ENCODE measurements around the gene ENTPD5.

ENTPD5 gene

GRCh38 chr14:73961192-73961591 is 57.9 kb downstream of the ENTPD5 start:
- Histone ChIP-seq H2AFZ (ENCODE audit: low read length) (no peak overlapping the region), H3F3A (ENCODE audit: insufficient read depth, low read length) (no peaks in the 10 kb centered on the region), H3K4me2 (ENCODE audit: low read length) (no peak overlapping the region), H3K27me3 (ENCODE audit: insufficient read depth, low read length) (no peaks in the 10 kb centered on the region), H3K9me2 (ENCODE audit: low read depth, low read length) (no peaks in the 10 kb centered on the region), H4K20me1 (ENCODE audit: insufficient read depth, low read length) (no peaks in the 10 kb centered on the region), H3K79me2 (ENCODE audit: insufficient read depth, low read length) (no peaks in the 10 kb centered on the region), H3K9ac (ENCODE audit: low read length) (no peak overlapping the region), H3K36me3 (ENCODE audit: insufficient read depth, low read length) (peaks cover 74% of the 10 kb centered on the region), H3K4me3 (ENCODE audit: low read depth, low read length, poor library complexity, severe bottlenecking) (no peak overlapping the region), H3K4me1 (ENCODE audit: insufficient read depth, low read length, severe bottlenecking) (no peaks in the 10 kb centered on the region), H3K27ac (ENCODE audit: low read depth, low read length, poor library complexity, severe bottlenecking) (no peak overlapping the region), H3K9me3 (ENCODE audit: low read length) (no peaks in the 10 kb centered on the region)
- no peak for TF ChIP-seq EZH2 (IDR thresholded peaks at IDR 0.05; ENCODE audit: borderline replicate concordance, low read length)
- TF ChIP-seq CTCF (IDR thresholded peaks at IDR 0.05; ENCODE audit: low read length), result no peak

- Histone ChIP-seq H3K27me3 (ENCODE audit: insufficient read depth, low read length) (no peaks in the 10 kb centered on the region), H3K79me2 (ENCODE audit: insufficient read depth, low read length) (no peaks in the 10 kb centered on the region), H3K9me2 (ENCODE audit: low read depth, low read length) (no peaks in the 10 kb centered on the region), H3K9ac (ENCODE audit: low read length) (no peak overlapping the region), H3K4me1 (ENCODE audit: insufficient read depth, low read length, severe bottlenecking) (no peaks in the 10 kb centered on the region), H3K4me3 (ENCODE audit: low read depth, low read length, poor library complexity, severe bottlenecking) (no peak overlapping the region), H3K36me3 (ENCODE audit: insufficient read depth, low read length) (peaks cover 67% of the 10 kb centered on the region), H3F3A (ENCODE audit: insufficient read depth, low read length) (no peaks in the 10 kb centered on the region), H3K9me3 (ENCODE audit: low read length) (no peaks in the 10 kb centered on the region), H4K20me1 (ENCODE audit: insufficient read depth, low read length) (no peaks in the 10 kb centered on the region), H3K4me2 (ENCODE audit: low read length) (no peak overlapping the region), H2AFZ (ENCODE audit: low read length) (no peak overlapping the region), H3K27ac (ENCODE audit: low read depth, low read length, poor library complexity, severe bottlenecking) (no peak overlapping the region)
- TF ChIP-seq CTCF (IDR thresholded peaks at IDR 0.05; ENCODE audit: low read length) (no peak; the same call in 1 of the 2 replicates), EZH2 (IDR thresholded peaks at IDR 0.05; ENCODE audit: borderline replicate concordance, low read length) (no peak)
Measured at GRCh38 chr14:73958591-73958990, 60.5 kb downstream of the ENTPD5 start.

- Histone ChIP-seq H3K9me3 (ENCODE audit: low read length) (no peaks in the 10 kb centered on the region), H3K36me3 (ENCODE audit: insufficient read depth, low read length) (peaks cover 48% of the 10 kb centered on the region), H3K4me1 (ENCODE audit: insufficient read depth, low read length, severe bottlenecking) (peaks cover 11% of the 10 kb centered on the region), H3K9me2 (ENCODE audit: low read depth, low read length) (no peaks in the 10 kb centered on the region), H3F3A (ENCODE audit: insufficient read depth, low read length) (no peaks in the 10 kb centered on the region), H4K20me1 (ENCODE audit: insufficient read depth, low read length) (no peaks in the 10 kb centered on the region), H3K4me2 (ENCODE audit: low read length) (no peak overlapping the region), H3K79me2 (ENCODE audit: insufficient read depth, low read length) (no peaks in the 10 kb centered on the region), H3K27ac (ENCODE audit: low read depth, low read length, poor library complexity, severe bottlenecking) (no peak overlapping the region), H2AFZ (ENCODE audit: low read length) (no peak overlapping the region), H3K9ac (ENCODE audit: low read length) (no peak overlapping the region), H3K27me3 (ENCODE audit: insufficient read depth, low read length) (no peaks in the 10 kb centered on the region), H3K4me3 (ENCODE audit: low read depth, low read length, poor library complexity, severe bottlenecking) (no peak overlapping the region)
- no peak for TF ChIP-seq CTCF (IDR thresholded peaks at IDR 0.05; ENCODE audit: low read length)
- no peak for TF ChIP-seq EZH2 (IDR thresholded peaks at IDR 0.05; ENCODE audit: borderline replicate concordance, low read length)
Measured at GRCh38 chr14:73955674-73956073, 63.4 kb downstream of the ENTPD5 start.
